ENCODE measurements around the gene TTC38. TPM values are rescaled to one million over a fixed set of nuclear protein-coding genes. Genes with fewer than 3 reads are reported as not detected.

TTC38 gene
- total RNA-seq, 1 experiment from 2014 or later = 31.5 TPM

DNA sequence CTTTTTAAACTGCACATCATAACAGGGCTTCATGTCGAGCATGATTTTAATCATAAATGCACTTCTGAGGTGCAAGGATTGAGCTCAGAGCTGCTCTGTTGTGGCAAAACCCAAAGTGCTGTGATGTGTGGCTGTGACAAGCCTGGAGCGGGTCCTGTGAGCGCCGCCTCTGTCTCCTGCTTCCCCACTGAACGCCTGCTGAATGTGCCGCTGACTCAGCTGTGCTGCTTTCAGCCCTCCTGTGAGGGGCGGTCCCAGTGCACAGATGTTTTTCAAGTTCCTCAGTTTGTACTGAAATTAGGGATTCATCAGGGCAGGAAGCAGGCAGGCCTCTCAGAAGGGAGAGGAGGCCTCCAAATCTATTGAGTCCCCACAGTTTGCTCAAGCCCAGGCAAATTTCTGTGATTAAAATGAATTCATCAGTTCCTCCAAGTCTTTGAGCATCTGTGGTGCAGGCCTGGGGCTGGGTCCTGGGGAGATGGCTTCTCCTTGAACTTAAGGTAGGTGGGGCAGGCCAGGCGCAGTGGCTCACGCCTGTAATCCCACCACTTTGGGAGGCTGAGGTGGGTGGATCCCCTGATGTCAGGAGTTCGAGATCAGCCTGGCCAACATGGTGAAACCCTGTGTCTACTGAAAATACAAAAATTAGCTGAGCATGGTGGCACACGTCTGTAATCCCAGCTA is 25.9 kb downstream of the TTC38 start:
- Histone ChIP-seq H3K4me1 (ENCODE audit: insufficient read depth, low read length) (no peaks in the 10 kb centered on the region), H2BK5ac (ENCODE audit: insufficient read length, low read length) (no peak overlapping the region), H3K79me2 (ENCODE audit: insufficient read depth, low read length) (no peaks in the 10 kb centered on the region; the same call in 1 of the 2 replicates), H3K9me3 (ENCODE audit: control insufficient read depth, low read depth, low read length) (no peaks in the 10 kb centered on the region), H3K79me1 (ENCODE audit: insufficient read depth, low read depth, low read length, poor library complexity, severe bottlenecking) (no peaks in the 10 kb centered on the region), H3T11ph (ENCODE audit: low read length) (no peak overlapping the region), H3K56ac (ENCODE audit: insufficient read length, low read depth, low read length) (no peak overlapping the region), H3K23ac (ENCODE audit: insufficient read length, low read depth, low read length) (no peak overlapping the region), H4K20me1 (ENCODE audit: control insufficient read depth, insufficient read depth, insufficient read length) (no peaks in the 10 kb centered on the region), H3K9ac (ENCODE audit: extremely low read depth, insufficient read length, low read length) (no peak overlapping the region), H3K18ac (ENCODE audit: insufficient read length, low read depth, low read length) (no peak overlapping the region), H4K5ac (ENCODE audit: insufficient read length, low read depth, low read length) (no peak overlapping the region), H3K4me2 (ENCODE audit: insufficient read depth, insufficient read length, low read length) (no peak overlapping the region), H2BK12ac (ENCODE audit: insufficient read length, low read depth, low read length) (no peak overlapping the region), H3K4ac (ENCODE audit: low read depth, low read length) (no peak overlapping the region), H2BK20ac (ENCODE audit: low read depth, low read length, poor library complexity, severe bottlenecking) (no peak overlapping the region), H4K91ac (ENCODE audit: insufficient read length, low read depth, low read length) (no peak overlapping the region), H2AK5ac (ENCODE audit: insufficient read length, low read length) (no peak overlapping the region), H2BK120ac (ENCODE audit: low read depth, low read length, poor library complexity, severe bottlenecking) (no peak overlapping the region), H2BK15ac (ENCODE audit: low read depth, low read length) (no peak overlapping the region), H3K27ac (ENCODE audit: insufficient read length, low read depth, low read length) (no peak overlapping the region), H2AFZ (ENCODE audit: low read length) (no peak overlapping the region), H3K23me2 (ENCODE audit: insufficient read length, low read depth, low read length, poor library complexity, severe bottlenecking) (peaks cover 9% of the 10 kb centered on the region), H3K27me3 (ENCODE audit: insufficient read depth, low read length) (no peaks in the 10 kb centered on the region), H3K14ac (ENCODE audit: insufficient read depth, low read length) (no peak overlapping the region), H4K8ac (replicated peaks; ENCODE audit: insufficient read length, low read depth, low read length) (no peak overlapping the region)
- DNase-seq = no peak
- no peak overlapping the region; a peak in 1 of 7 replicates for H3K27ac Mint-ChIP-seq
- H3K36me3 Mint-ChIP-seq (ENCODE audit: insufficient read depth in 1 of 3, low read depth in 3 of 3) = peaks cover 4 to 24% (median 19%) of the 10 kb centered on the region in 3 experiments; a peak in 6 of 7 replicates
- no peaks in the 10 kb centered on the region; the same call in 1 of the 2 replicates for H3K27me3 Mint-ChIP-seq (ENCODE audit: low read depth)
- H3K9me3 Mint-ChIP-seq = no peaks in the 10 kb centered on the region
- peaks cover 20 to 21% of the 10 kb centered on the region in 2 experiments for H3K4me1 Mint-ChIP-seq
- H3K4me3 Mint-ChIP-seq = no peak overlapping the region
- TF ChIP-seq, protein P1, sequence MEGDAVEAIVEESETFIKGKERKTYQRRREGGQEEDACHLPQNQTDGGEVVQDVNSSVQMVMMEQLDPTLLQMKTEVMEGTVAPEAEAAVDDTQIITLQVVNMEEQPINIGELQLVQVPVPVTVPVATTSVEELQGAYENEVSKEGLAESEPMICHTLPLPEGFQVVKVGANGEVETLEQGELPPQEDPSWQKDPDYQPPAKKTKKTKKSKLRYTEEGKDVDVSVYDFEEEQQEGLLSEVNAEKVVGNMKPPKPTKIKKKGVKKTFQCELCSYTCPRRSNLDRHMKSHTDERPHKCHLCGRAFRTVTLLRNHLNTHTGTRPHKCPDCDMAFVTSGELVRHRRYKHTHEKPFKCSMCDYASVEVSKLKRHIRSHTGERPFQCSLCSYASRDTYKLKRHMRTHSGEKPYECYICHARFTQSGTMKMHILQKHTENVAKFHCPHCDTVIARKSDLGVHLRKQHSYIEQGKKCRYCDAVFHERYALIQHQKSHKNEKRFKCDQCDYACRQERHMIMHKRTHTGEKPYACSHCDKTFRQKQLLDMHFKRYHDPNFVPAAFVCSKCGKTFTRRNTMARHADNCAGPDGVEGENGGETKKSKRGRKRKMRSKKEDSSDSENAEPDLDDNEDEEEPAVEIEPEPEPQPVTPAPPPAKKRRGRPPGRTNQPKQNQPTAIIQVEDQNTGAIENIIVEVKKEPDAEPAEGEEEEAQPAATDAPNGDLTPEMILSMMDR (conservative IDR thresholded peaks at IDR 0.05) = no peak
- no CpG with 5 or more reads among the region's 11 CpGs for WGBS (ENCODE audit: extremely low coverage, insufficient read length, low lambda C conversion rate)

Data from H9 (cell line).